ENCODE measurements around the gene PXK.

DNA sequence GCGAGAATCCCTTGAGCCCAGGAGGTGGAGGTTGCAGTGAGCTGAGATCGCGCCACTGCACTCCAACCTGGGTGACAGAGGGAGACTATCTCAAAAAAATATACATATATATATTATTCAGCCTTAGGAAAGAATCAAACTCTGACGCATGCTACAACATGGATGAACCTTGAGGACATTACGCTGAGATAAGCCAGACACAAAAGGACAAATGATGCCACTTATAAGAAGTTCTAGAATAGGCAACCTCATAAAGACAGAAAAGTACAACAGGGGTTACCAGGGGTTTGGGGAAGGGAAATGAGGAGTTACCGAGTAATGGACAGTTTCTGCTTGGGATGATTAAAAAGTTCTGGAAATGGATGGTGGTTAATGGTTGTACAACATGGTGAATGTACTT lies 100.2 kb downstream of the PXK start:
- TF ChIP-seq, protein P1, sequence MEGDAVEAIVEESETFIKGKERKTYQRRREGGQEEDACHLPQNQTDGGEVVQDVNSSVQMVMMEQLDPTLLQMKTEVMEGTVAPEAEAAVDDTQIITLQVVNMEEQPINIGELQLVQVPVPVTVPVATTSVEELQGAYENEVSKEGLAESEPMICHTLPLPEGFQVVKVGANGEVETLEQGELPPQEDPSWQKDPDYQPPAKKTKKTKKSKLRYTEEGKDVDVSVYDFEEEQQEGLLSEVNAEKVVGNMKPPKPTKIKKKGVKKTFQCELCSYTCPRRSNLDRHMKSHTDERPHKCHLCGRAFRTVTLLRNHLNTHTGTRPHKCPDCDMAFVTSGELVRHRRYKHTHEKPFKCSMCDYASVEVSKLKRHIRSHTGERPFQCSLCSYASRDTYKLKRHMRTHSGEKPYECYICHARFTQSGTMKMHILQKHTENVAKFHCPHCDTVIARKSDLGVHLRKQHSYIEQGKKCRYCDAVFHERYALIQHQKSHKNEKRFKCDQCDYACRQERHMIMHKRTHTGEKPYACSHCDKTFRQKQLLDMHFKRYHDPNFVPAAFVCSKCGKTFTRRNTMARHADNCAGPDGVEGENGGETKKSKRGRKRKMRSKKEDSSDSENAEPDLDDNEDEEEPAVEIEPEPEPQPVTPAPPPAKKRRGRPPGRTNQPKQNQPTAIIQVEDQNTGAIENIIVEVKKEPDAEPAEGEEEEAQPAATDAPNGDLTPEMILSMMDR (IDR thresholded peaks at IDR 0.05), result no peak
- no peak for TF ChIP-seq POLR2A (IDR thresholded peaks at IDR 0.05)
